RWPE1 (cell line): ENCODE measurements around the gene HOXD12.
A peak's percentile ranks its signal among the peaks of the same experiment; 100 is the strongest.

ENCODE experiments used
- CTCF ChIA-PET: fragments of 350-600 bp; sonication (Branson Sonifier 250); formaldehyde crosslinking; extraction: SDS; loops from one replicate; lab custom pipeline; 2021; lab: Yijun Ruan, JAX
- POLR2A ChIA-PET: fragments of 400-600 bp; formaldehyde crosslinking; extraction: SDS; loops from one replicate; lab custom pipeline; 2020; ENCODE audit warnings: antibody characterized with exemption; ENCODE audit not compliant: low non-redundant PET; lab: Yijun Ruan, JAX
- DNase-seq: peaks from one replicate; pipeline ENCODE4 v3.0.0; 2012; ENCODE audit warnings: low spot score
- H3K27ac ChIP-seq: fragments of 450-650 bp; 2 replicates; pipeline ENCODE4 v1.5.1; 2017
- CTCF ChIP-seq: fragments of 450-650 bp; conservative IDR thresholded peaks from 2 replicates; pipeline ENCODE4 v1.5.1; 2017; ENCODE audit warnings: low read depth, mild to moderate bottlenecking

The HOXD12 gene

GRCh38 chr2:176128982-176129796 lies 29.6 kb downstream of the HOXD12 start, which contains the start of gene HOXD8:
Gene HOXD8 (plus strand): TSS chr2:176129705. CDS start chr2:176130367, 662 bp downstream.
- ChIA-PET POLR2A (no interaction called here), CTCF (interaction anchor here (3.2 kb wide), 1 partner anchor 523 kb away, joined by 42 read pairs; no protein-coding TSS in a partner anchor)
- DNase-seq = no peak
- no peak for TF ChIP-seq CTCF
- H3K27ac ChIP-seq = peak within 1 kb of the TSS; percentile 93

- POLR2A ChIA-PET = no interaction called here
- no peak for DNase-seq
- CTCF ChIA-PET = interaction anchor here (0.6 to 2.0 kb wide), 4 partner anchors 11 to 524 kb away, joined by 3 to 10 read pairs (median 8); no protein-coding TSS in a partner anchor
- TF ChIP-seq CTCF = no peak
- H3K27ac ChIP-seq = peak overlapping the region; percentile 93
These were observed 30.2 kb downstream of the HOXD12 start for GRCh38 chr2:176129813-176130146.

GRCh38 chr2:176130147-176130956 lies 30.8 kb downstream of the HOXD12 start:
- ChIA-PET POLR2A (no interaction called here), CTCF (interaction anchor here (0.6 to 2.0 kb wide), 5 partner anchors 10 to 530 kb away, joined by 3 to 10 read pairs (median 6); no protein-coding TSS in a partner anchor)
- TF ChIP-seq CTCF = no peak
- peak overlapping the region; percentile 93 for H3K27ac ChIP-seq
- DNase-seq = peak; percentile 49

- no peak for DNase-seq
- ChIA-PET POLR2A (no interaction called here), CTCF (interaction anchor here (0.5 to 2.0 kb wide), 9 partner anchors 9 to 821 kb away, joined by 3 to 10 read pairs (median 6); no protein-coding TSS in a partner anchor)
- peak overlapping the region; percentile 93 for H3K27ac ChIP-seq
- no peak for TF ChIP-seq CTCF
These were observed 31.6 kb downstream of the HOXD12 start for GRCh38 chr2:176130957-176131847.

GRCh38 chr2:176131848-176132158 lies 32.2 kb downstream of the HOXD12 start:
- no peak for TF ChIP-seq CTCF
- CTCF ChIA-PET = interaction anchor here (0.5 to 2.0 kb wide), 6 partner anchors 9 to 683 kb away, joined by 3 to 10 read pairs (median 4); no protein-coding TSS in a partner anchor
- H3K27ac ChIP-seq = no peak overlapping the region
- DNase-seq = no peak
- POLR2A ChIA-PET = no interaction called here
